GM12801 (cell line): ENCODE measurements around the gene UBE2D4.
"Not testable (repeated sequence)": the region's sequence is repeated elsewhere in the genome, so short reads cannot be mapped to it uniquely, and the experiment has no call there.

Experiments
- TF ChIP-seq, protein P1 (sequence below): IDR thresholded peaks from one replicate; pipeline ENCODE4 v1.5.1; 2011; ENCODE audit warnings: control low read depth; ENCODE audit not compliant: insufficient read length; ENCODE audit errors: extremely low read depth

Gene UBE2D4

DNA sequence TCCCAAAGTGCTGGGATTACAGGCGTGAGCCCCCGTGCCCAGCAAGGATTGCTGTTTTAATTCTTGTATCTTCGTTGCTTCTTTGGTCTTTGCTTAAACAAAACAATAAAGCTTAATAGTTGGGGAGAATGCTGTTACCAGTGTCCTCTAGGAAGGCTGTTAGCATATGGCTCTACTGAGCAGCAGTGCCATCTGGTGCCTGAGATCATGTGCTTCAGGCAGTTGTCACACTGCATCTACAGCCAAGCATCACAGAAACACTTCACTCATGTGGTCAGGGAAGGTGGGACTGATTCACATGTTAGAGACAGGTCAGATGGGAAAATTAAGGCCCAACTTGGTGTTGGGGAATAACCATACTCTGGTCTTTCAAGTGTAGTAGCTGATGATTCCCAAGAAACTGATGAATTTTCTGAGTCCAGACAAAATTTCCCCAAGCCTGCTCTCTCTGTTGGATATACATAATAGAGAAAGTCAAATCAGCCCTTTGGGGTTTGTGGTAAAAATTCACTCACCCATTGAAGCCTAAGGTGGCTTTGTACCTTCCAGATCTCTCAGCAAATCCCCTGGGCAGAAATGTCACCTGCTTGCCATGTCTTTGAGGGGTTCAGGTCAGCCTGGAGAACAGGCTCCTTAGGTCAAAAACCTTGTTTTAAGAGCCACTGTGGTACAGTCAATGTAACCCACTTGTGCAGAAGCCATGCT is 28.4 kb downstream of the UBE2D4 start:
- TF ChIP-seq, protein P1, sequence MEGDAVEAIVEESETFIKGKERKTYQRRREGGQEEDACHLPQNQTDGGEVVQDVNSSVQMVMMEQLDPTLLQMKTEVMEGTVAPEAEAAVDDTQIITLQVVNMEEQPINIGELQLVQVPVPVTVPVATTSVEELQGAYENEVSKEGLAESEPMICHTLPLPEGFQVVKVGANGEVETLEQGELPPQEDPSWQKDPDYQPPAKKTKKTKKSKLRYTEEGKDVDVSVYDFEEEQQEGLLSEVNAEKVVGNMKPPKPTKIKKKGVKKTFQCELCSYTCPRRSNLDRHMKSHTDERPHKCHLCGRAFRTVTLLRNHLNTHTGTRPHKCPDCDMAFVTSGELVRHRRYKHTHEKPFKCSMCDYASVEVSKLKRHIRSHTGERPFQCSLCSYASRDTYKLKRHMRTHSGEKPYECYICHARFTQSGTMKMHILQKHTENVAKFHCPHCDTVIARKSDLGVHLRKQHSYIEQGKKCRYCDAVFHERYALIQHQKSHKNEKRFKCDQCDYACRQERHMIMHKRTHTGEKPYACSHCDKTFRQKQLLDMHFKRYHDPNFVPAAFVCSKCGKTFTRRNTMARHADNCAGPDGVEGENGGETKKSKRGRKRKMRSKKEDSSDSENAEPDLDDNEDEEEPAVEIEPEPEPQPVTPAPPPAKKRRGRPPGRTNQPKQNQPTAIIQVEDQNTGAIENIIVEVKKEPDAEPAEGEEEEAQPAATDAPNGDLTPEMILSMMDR, result no peak

DNA sequence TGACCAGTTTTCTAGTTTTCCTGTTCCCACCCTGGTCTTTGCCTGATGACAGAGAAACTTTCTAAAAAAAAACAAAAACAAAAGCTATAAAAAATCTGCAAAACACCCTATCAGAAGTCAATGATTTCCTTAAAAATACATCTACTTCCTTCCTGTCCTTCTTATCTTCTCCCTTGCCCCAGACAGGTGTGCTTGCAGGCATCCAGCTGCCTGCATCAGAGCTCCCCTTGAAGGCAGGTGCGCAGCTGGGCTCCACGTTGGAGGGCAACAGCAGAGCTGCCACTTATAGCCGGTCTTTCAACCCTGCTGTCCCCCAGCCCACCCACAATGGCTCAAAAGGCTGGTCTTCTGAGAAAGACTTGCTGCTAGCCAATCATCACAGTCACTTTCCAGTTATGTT is 29.8 kb downstream of the UBE2D4 start:
- TF ChIP-seq, protein P1, result no peak

DNA sequence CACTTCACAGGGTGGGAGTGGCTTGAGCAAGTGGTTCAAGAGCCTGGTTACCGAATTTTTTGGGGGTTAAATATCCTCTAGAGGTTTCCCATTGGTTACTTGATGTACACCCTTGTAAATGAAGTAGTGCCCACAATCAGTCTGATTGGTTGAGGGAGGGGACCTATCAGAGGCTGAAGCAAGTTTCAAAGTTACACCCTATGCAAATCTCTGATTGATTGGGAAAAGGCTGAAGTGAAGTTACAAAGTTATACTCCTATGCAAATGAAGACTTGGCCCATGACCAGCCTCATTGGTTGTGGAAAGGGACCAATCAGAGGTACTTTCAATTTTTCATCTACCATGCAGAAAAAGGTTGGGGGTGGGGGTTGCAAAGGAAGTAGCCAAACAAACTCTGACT is 34.7 kb downstream of the UBE2D4 start:
- TF ChIP-seq, protein P1, result no peak

GRCh38 chr7:43977525-43977924 is 51.3 kb downstream of the UBE2D4 start:
- TF ChIP-seq, protein P1, result no peak

- TF ChIP-seq, protein P1, result not testable (repeated sequence)
These were observed 71.3 kb downstream of the UBE2D4 start, which contains the start of gene SPDYE1 for GRCh38 chr7:43997532-43997931. Gene SPDYE1, plus strand, starts transcription at chr7:43997897. Its CDS starts 2,053 bp downstream, at chr7:43999950.
